Ammon's horn (tissue), 1 donor: ENCODE measurements around the gene NEMP2.
"Not testable (repeated sequence)": the region's sequence is repeated elsewhere in the genome, so short reads cannot be mapped to it uniquely, and the experiment has no call there.

Experiments
- DNase-seq: peaks from one replicate; pipeline ENCODE4 v3.0.0-alpha.2; 2016; ENCODE audit warnings: low spot score

The NEMP2 gene

GRCh38 chr2:190490502-190490901 is 44.0 kb downstream of the NEMP2 start:
- DNase-seq, result no peak

- DNase-seq, result no peak
Measured at GRCh38 chr2:190489475-190489874, 45.0 kb downstream of the NEMP2 start.

- no peak for DNase-seq
Measured at GRCh38 chr2:190488516-190489233, 45.8 kb downstream of the NEMP2 start.

GRCh38 chr2:190486037-190486623 is 48.4 kb downstream of the NEMP2 start:
- DNase-seq, result no peak

GRCh38 chr2:190482451-190482850 is 52.1 kb downstream of the NEMP2 start:
- peak; percentile 35 for DNase-seq

- DNase-seq, result peak; percentile 65
Measured at GRCh38 chr2:190481339-190481738, 53.2 kb downstream of the NEMP2 start.

- no peak for DNase-seq
Measured at GRCh38 chr2:190478572-190479195, 55.8 kb downstream of the NEMP2 start.

GRCh38 chr2:190477661-190478454 is 56.7 kb downstream of the NEMP2 start:
- peak; percentile 85 for DNase-seq

GRCh38 chr2:190470256-190470826 is 64.2 kb downstream of the NEMP2 start:
- DNase-seq, result no peak

GRCh38 chr2:190469771-190470170 is 64.8 kb downstream of the NEMP2 start:
- DNase-seq, result no peak

- peak; percentile 84 for DNase-seq
Measured at GRCh38 chr2:190468814-190469569, 65.5 kb downstream of the NEMP2 start.

GRCh38 chr2:190468354-190468753 is 66.2 kb downstream of the NEMP2 start:
- not testable (repeated sequence) for DNase-seq

GRCh38 chr2:190467575-190468083 is 66.9 kb downstream of the NEMP2 start:
- DNase-seq, result peak; percentile 44

GRCh38 chr2:190466819-190467446 is 67.6 kb downstream of the NEMP2 start:
- no peak for DNase-seq

GRCh38 chr2:190465060-190465459 is 69.5 kb downstream of the NEMP2 start:
- no peak for DNase-seq

GRCh38 chr2:190462611-190463010 is 71.9 kb downstream of the NEMP2 start:
- no peak for DNase-seq

- no peak for DNase-seq
Measured at GRCh38 chr2:190462181-190462580, 72.3 kb downstream of the NEMP2 start.

GRCh38 chr2:190460487-190460886 is 74.0 kb downstream of the NEMP2 start:
- no peak for DNase-seq

- no peak for DNase-seq
Measured at GRCh38 chr2:190459881-190460280, 74.6 kb downstream of the NEMP2 start.

GRCh38 chr2:190458352-190459107 is 76.0 kb downstream of the NEMP2 start:
- no peak for DNase-seq
